ENCODE results near the gene KCNJ1. TPM values are rescaled to one million over a fixed set of nuclear protein-coding genes. Genes with fewer than 3 reads are reported as not detected.

The KCNJ1 gene
- polyA plus RNA-seq, 1 donor, result not detected

DNA sequence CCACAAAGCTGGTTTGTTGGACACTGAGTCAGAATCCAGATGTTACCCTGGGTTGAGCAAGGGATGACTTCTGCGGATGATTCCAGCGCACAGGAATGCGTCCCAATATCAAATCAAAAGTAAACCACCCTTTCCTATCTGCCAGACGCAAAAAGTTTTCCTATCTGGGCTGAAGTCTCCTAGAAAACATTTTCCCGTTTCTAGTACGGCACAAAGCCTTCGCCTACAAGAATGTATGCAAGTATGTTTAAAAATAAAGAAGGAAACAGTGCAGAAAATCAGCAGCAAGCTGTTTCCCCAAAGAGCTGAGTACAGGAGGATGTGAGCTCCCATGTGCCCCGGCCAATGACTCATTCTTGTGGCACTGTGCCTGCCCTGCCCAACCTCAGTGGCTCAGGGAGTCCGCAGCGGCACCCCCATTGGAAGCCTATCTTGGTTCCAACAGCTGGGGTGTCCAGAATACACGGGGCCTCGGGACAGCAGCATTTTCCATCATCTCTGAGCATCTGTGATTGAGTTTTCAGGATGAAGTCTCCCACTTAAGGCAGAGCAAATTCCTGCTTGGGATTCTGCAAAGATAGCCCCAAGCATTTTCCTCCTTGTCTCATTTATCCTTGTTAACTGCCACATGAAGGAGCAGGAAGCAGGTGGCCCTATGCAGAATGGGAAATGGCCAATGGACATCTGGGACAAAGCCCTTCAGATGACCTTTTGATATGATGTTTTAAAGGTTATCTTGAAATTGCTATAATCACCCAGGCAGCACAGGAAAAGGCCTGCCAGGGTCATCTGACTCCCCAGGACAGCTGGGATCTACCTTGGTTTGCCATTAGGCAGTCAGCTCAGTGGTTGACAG is 41.5 kb upstream of the KCNJ1 start:
- WGBS (ENCODE audit: insufficient coverage, low lambda C conversion rate), result 59% methylated on average over 3 of the region's 12 CpGs
- no peaks in the 10 kb centered on the region for H3K9me3 ChIP-seq (ENCODE audit: control insufficient read depth, low read depth, low read length)
- H3K4me3 ChIP-seq (ENCODE audit: low read length), result no peak overlapping the region
- H3K4me1 ChIP-seq (ENCODE audit: control insufficient read depth, insufficient read depth, low read length), result no peaks in the 10 kb centered on the region
- peaks cover 59% of the 10 kb centered on the region for H3K27me3 ChIP-seq (ENCODE audit: control insufficient read depth, insufficient read depth, low read length)
- H3K27ac ChIP-seq (ENCODE audit: low read length), result no peak overlapping the region
- no peaks in the 10 kb centered on the region for H3K36me3 ChIP-seq (ENCODE audit: control insufficient read depth, insufficient read depth, low read length)
- DNase-seq, result no peak

DNA sequence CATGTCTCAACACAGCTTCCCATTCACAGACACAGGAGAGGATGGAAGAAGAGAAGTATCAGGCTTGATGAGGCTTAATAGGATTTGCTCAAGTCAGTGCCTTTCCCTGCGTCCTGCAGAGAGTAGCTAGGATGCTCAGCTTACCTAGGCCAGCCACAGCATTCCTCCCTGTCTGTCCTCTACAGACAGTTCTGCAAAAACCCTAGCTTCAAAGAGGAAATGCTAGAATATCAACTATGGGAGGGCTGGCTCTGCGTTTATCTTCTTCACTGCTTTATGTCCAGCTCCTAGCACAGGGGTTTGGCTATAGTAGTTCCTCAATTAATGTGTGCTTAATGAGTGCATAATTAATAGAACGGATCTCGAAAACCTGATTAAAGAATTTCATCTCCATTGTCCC is 40.5 kb upstream of the KCNJ1 start:
- H3K4me1 ChIP-seq (ENCODE audit: control insufficient read depth, insufficient read depth, low read length), result no peaks in the 10 kb centered on the region
- no CpG with 5 or more reads among the region's 4 CpGs for WGBS (ENCODE audit: insufficient coverage, low lambda C conversion rate)
- H3K36me3 ChIP-seq (ENCODE audit: control insufficient read depth, insufficient read depth, low read length), result no peaks in the 10 kb centered on the region
- no peaks in the 10 kb centered on the region for H3K9me3 ChIP-seq (ENCODE audit: control insufficient read depth, low read depth, low read length)
- peaks cover 64% of the 10 kb centered on the region for H3K27me3 ChIP-seq (ENCODE audit: control insufficient read depth, insufficient read depth, low read length)
- H3K4me3 ChIP-seq (ENCODE audit: low read length), result no peak overlapping the region
- H3K27ac ChIP-seq (ENCODE audit: low read length), result no peak overlapping the region
- no peak for DNase-seq

GRCh38 chr11:128906185-128907050 is 39.3 kb upstream of the KCNJ1 start:
- Histone ChIP-seq H3K9me3 (ENCODE audit: control insufficient read depth, low read depth, low read length) (no peaks in the 10 kb centered on the region), H3K4me1 (ENCODE audit: control insufficient read depth, insufficient read depth, low read length) (no peaks in the 10 kb centered on the region), H3K27me3 (ENCODE audit: control insufficient read depth, insufficient read depth, low read length) (peaks cover 76% of the 10 kb centered on the region), H3K27ac (ENCODE audit: low read length) (no peak overlapping the region), H3K4me3 (ENCODE audit: low read length) (no peak overlapping the region), H3K36me3 (ENCODE audit: control insufficient read depth, insufficient read depth, low read length) (no peaks in the 10 kb centered on the region)
- WGBS (ENCODE audit: insufficient coverage, low lambda C conversion rate), result 83% methylated on average over 1 of the region's 8 CpGs
- no peak for DNase-seq

DNA sequence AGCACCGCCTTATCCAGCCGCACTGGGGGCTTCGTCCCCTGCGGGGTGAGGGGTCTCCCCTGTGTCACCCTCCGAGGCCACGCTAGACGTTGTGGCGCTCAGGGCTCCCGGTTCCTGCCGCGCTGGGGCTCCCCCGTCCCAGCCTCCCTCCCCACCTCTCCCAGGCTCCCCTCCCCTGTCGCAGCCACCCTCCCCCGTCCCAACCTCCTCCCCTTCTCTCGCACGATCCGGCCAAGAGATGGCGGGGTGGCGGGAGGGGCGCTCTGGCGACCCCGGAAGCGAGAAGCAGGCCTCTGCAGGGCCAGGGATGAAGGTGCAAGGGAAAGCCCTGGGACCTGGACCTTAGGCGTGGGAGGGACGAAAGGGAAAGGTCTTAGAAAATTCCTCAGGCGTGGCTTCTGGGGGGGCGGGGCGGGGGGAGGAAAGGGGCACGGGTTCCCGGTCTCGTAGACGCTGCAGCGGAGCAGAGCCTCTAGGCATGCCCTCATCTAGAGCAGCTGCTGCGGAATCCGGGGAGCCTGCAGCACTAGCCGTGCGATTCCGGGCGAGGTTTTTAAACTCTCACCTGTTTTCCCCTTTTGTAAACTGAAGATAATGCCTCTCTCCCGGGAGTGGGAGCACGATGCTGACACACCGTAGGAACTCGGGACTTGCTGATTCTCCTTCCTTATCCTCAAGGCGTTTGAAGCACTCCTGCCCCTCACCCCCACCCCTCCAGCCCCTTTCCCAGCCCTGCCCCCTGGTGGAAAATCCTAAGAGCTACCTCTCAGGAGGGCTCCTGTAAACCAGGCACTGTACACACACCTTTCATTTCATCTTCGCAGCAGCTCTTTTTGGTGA is 38.5 kb upstream of the KCNJ1 start:
- no peak overlapping the region for H3K27ac ChIP-seq (ENCODE audit: low read length)
- H3K9me3 ChIP-seq (ENCODE audit: control insufficient read depth, low read depth, low read length), result no peaks in the 10 kb centered on the region
- H3K27me3 ChIP-seq (ENCODE audit: control insufficient read depth, insufficient read depth, low read length), result peaks cover 83% of the 10 kb centered on the region
- H3K4me3 ChIP-seq (ENCODE audit: low read length), result peak overlapping the region; percentile 33
- DNase-seq, result peak in 1 of 2 donors; percentile 53
- H3K36me3 ChIP-seq (ENCODE audit: control insufficient read depth, insufficient read depth, low read length), result no peaks in the 10 kb centered on the region
- no peaks in the 10 kb centered on the region for H3K4me1 ChIP-seq (ENCODE audit: control insufficient read depth, insufficient read depth, low read length)
- no CpG with 5 or more reads among the region's 45 CpGs for WGBS (ENCODE audit: insufficient coverage, low lambda C conversion rate)

DNA sequence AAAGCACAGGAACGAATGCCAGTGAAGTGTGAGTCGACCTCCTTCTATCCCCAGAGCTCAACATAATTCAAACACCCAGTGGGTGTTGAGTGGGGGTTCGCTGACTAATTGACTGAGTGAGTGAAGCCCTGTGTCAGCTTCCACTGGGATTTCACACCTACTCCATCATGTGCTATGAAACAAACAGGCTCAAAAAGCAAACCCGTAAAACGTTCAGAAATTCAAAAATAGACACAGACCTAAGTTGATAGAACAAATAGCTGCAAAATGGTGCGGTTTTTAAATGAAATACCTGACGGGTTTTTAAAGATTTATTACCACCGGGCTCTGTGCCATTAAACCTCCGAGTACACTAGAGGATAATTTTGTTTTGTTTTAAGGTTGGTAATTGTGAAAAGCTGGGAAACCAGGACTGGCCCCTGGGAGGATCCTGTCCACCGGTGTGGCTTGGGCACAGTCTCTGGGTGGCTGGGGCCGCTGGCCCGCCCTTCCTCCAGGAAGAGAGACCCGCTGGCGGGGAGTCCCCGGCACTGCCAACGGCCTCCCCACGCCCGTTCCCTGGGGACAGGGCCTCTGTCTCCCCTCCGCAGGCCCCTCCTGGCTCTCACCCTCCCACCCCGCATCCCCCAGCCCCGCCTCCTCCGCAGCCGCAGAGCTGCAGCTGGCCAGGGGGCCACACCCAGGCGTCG is 37.7 kb upstream of the KCNJ1 start:
- H3K36me3 ChIP-seq (ENCODE audit: control insufficient read depth, insufficient read depth, low read length), result no peaks in the 10 kb centered on the region
- WGBS (ENCODE audit: insufficient coverage, low lambda C conversion rate), result 11% methylated on average over 3 of the region's 25 CpGs
- no peaks in the 10 kb centered on the region for H3K4me1 ChIP-seq (ENCODE audit: control insufficient read depth, insufficient read depth, low read length)
- peak in 1 of 2 donors; percentile 26 for DNase-seq
- H3K4me3 ChIP-seq (ENCODE audit: low read length), result peak overlapping the region; percentile 33
- peaks cover 86% of the 10 kb centered on the region for H3K27me3 ChIP-seq (ENCODE audit: control insufficient read depth, insufficient read depth, low read length)
- H3K27ac ChIP-seq (ENCODE audit: low read length), result no peak overlapping the region
- H3K9me3 ChIP-seq (ENCODE audit: control insufficient read depth, low read depth, low read length), result no peaks in the 10 kb centered on the region

GRCh38 chr11:128904303-128904655 is 37.2 kb upstream of the KCNJ1 start:
- Histone ChIP-seq H3K27ac (ENCODE audit: low read length) (no peak overlapping the region), H3K4me3 (ENCODE audit: low read length) (no peak overlapping the region), H3K4me1 (ENCODE audit: control insufficient read depth, insufficient read depth, low read length) (no peaks in the 10 kb centered on the region), H3K9me3 (ENCODE audit: control insufficient read depth, low read depth, low read length) (no peaks in the 10 kb centered on the region), H3K36me3 (ENCODE audit: control insufficient read depth, insufficient read depth, low read length) (no peaks in the 10 kb centered on the region), H3K27me3 (ENCODE audit: control insufficient read depth, insufficient read depth, low read length) (peaks cover 83% of the 10 kb centered on the region)
- WGBS (ENCODE audit: insufficient coverage, low lambda C conversion rate), result no CpG with 5 or more reads among the region's 14 CpGs
- DNase-seq, result no peak

DNA sequence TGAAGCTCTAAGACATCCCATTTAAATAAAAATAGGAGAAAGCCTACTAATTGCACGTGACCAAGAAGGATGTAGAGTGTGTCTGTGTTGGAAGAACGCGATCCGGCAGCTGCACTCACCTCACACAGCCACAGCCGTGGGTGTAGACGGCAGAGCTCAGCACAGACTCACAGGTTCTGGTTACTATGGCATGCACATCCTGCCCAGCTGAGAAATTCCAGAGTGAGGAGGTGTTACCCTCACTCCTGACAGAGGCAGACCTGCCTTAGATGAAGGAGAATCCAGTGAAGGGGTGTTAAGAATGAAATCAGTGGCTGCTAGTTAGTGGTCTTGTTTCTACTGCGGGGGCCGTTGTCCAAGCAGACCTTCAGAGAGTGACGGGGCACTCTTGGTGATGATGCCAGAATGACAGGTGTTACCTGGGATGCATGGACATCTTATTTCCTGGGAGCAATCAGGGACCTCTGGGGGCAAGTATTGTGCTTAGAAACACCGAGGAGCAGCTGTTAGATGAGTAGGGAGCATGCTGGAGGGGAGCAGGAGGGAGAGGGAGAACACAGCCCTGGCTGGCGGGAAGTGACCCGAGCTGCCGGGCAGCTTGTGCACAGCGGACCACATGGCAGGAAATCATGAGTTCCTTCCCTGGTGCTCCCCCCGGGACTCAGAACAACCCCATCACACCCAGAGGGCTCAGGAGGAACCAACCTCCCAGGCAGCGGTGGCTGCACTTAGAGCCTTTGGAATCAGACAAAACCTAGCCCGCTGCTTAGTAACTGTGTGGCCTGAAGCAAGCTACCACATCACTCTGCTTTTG is 36.4 kb upstream of the KCNJ1 start:
- Histone ChIP-seq H3K4me3 (ENCODE audit: low read length) (no peak overlapping the region), H3K9me3 (ENCODE audit: control insufficient read depth, low read depth, low read length) (no peaks in the 10 kb centered on the region), H3K36me3 (ENCODE audit: control insufficient read depth, insufficient read depth, low read length) (no peaks in the 10 kb centered on the region), H3K4me1 (ENCODE audit: control insufficient read depth, insufficient read depth, low read length) (no peaks in the 10 kb centered on the region), H3K27me3 (ENCODE audit: control insufficient read depth, insufficient read depth, low read length) (peaks cover 76% of the 10 kb centered on the region), H3K27ac (ENCODE audit: low read length) (no peak overlapping the region)
- no peak for DNase-seq
- WGBS (ENCODE audit: insufficient coverage, low lambda C conversion rate), result no CpG with 5 or more reads among the region's 17 CpGs

DNA sequence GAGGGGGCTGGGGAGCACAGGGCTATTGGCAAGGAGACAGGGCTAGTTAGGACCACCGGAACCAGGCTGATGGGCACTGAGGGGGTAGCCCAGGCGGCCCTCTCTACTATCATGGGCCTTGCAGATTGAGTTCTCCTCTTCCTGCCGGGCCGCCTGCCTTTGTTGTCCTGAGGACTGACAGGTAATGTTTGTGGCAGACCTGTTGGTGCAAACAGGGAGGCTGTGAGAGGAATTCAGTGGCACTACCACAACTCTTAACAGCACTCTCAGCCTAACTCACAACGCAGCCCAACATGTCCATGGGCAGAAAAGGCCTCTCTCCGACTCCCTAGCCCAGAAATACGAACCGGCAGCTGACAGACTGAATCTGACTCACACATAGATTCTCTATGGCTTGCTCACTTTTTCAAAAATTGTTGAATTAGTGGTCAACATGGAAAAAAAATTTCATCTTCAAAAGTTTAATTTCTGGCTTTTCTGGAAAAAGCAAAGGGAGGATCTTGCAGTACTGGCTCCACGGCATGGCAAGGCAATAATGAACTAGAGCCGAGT is 35.5 kb upstream of the KCNJ1 start:
- DNase-seq, result no peak
- Histone ChIP-seq H3K4me3 (ENCODE audit: low read length) (no peak overlapping the region), H3K27ac (ENCODE audit: low read length) (no peak overlapping the region), H3K27me3 (ENCODE audit: control insufficient read depth, insufficient read depth, low read length) (peaks cover 73% of the 10 kb centered on the region), H3K36me3 (ENCODE audit: control insufficient read depth, insufficient read depth, low read length) (no peaks in the 10 kb centered on the region), H3K4me1 (ENCODE audit: control insufficient read depth, insufficient read depth, low read length) (no peaks in the 10 kb centered on the region), H3K9me3 (ENCODE audit: control insufficient read depth, low read depth, low read length) (no peaks in the 10 kb centered on the region)
- WGBS (ENCODE audit: insufficient coverage, low lambda C conversion rate), result no CpG with 5 or more reads among the region's 10 CpGs
